PFSK-1 (cell line): ENCODE measurements around the gene DPRX.

Experiments used
- SIN3A ChIP-seq: IDR thresholded peaks from 2 replicates; pipeline ENCODE4 v1.6.1; 2012; ENCODE audit warnings: mild to moderate bottlenecking, low read length, moderate library complexity, borderline replicate concordance; ENCODE audit not compliant: insufficient read depth
- TAF1 ChIP-seq: IDR thresholded peaks from 2 replicates; pipeline ENCODE4 v1.6.1; 2012; ENCODE audit warnings: low read length, control low read depth, borderline replicate concordance; ENCODE audit not compliant: insufficient read depth
- TF ChIP-seq, protein P1 (sequence below), 2 experiments: IDR thresholded peaks; 2 replicates each; pipeline versions ENCODE4 v1.6.1 to v1.8.0; 2011 to 2012; ENCODE audit warnings: low read depth in 2 of 2, low read length in 2 of 2, control low read depth in 1 of 2, inconsistent platforms in 1 of 2, mild to moderate bottlenecking in 1 of 2, moderate library complexity in 1 of 2; ENCODE audit not compliant: insufficient read depth in 1 of 2

DNA sequence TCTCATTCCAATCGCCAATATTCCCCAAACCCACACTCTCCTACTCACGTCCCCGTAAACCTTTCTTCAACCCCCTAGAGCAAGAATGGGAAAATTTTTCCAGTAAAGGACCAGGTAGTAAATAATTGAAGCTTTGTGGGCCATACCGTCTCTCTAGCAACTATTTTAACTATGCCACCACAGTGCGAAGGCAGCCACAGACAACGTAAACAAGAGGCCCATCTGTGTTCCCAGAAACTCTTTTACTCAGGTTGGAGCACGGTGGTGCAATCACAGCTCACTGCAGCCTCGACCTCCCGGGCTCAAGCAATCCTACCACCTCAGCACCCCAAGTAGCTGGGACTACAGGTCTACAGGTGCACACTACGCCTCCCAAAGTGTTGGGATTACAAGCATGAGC, 3.0 kb downstream of the DPRX start:
- TF ChIP-seq, protein P1, sequence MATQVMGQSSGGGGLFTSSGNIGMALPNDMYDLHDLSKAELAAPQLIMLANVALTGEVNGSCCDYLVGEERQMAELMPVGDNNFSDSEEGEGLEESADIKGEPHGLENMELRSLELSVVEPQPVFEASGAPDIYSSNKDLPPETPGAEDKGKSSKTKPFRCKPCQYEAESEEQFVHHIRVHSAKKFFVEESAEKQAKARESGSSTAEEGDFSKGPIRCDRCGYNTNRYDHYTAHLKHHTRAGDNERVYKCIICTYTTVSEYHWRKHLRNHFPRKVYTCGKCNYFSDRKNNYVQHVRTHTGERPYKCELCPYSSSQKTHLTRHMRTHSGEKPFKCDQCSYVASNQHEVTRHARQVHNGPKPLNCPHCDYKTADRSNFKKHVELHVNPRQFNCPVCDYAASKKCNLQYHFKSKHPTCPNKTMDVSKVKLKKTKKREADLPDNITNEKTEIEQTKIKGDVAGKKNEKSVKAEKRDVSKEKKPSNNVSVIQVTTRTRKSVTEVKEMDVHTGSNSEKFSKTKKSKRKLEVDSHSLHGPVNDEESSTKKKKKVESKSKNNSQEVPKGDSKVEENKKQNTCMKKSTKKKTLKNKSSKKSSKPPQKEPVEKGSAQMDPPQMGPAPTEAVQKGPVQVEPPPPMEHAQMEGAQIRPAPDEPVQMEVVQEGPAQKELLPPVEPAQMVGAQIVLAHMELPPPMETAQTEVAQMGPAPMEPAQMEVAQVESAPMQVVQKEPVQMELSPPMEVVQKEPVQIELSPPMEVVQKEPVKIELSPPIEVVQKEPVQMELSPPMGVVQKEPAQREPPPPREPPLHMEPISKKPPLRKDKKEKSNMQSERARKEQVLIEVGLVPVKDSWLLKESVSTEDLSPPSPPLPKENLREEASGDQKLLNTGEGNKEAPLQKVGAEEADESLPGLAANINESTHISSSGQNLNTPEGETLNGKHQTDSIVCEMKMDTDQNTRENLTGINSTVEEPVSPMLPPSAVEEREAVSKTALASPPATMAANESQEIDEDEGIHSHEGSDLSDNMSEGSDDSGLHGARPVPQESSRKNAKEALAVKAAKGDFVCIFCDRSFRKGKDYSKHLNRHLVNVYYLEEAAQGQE (IDR thresholded peaks at IDR 0.05; ENCODE audit: insufficient read depth in 1 of 2, low read depth in 2 of 2, low read length in 2 of 2): no peak
- TF ChIP-seq SIN3A: no peak
- no peak for TF ChIP-seq TAF1
